Measurements from ENCODE around the gene TMEM238. TPM values are rescaled to one million over a fixed set of nuclear protein-coding genes. Genes with fewer than 3 reads are reported as not detected.

Gene TMEM238
- polyA plus RNA-seq, 6 donors from 2014 or later, result 0.29 to 0.90 (median 0.40) TPM; not detected in 2

DNA sequence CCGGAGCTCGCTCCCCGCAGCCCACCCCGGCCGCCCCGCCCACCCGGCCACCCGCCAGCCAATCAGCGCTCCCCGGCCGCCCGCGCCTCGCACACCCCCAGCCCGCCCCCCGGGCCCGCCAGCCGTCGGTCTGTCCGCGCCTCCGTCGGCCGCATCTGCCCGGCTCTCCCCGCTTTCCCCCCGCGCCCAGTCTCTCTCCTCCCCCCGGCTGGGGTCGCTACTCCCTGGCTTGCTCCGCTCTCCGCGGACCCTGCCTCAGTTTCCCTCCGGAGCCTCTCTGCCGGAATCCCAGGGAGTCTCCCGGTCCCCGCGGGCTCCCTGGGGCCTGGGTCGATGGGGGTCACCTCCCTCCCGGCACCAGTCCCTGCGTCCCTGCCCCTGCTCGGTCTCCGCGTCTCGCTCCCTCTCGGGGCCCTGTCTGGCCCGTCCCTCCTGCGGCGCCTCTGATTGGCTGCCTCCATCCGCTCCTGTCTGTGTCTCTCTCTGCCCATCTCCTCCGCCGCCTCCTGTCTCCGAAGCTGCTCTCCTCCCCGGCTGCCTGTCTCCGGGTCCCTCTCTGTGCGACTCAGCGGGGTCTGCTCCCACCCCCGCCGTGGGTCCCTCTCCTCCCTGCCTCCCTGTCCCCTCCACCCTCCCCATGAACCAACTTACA, 14.3 kb downstream of the TMEM238 start:
- DNase-seq (no peak), ATAC-seq (ENCODE audit: low read depth in 2 of 2) (peak; percentile 48 to 55)
- peaks cover 23 to 79% (median 52%) of the 10 kb centered on the region in 3 donors for H3K27me3 Mint-ChIP-seq
- H3K36me3 Mint-ChIP-seq, result peaks cover 0 to 25% of the 10 kb centered on the region in 2 donors
- peaks cover 9 to 20% (median 17%) of the 10 kb centered on the region in 3 donors for H3K4me1 Mint-ChIP-seq
- H3K27ac Mint-ChIP-seq, result peak overlapping the region in 2 of 6 donors; percentile 47 to 88
- H3K9me3 Mint-ChIP-seq, result peaks cover 0 to 6% (median 0%) of the 10 kb centered on the region in 7 donors
- peak overlapping the region in 7 of 8 donors; percentile 72 to 88 (median 80) for H3K4me3 Mint-ChIP-seq

GRCh38 chr19:55368701-55369563, 15.2 kb downstream of the TMEM238 start:
- H3K9me3 Mint-ChIP-seq, result peaks cover 0 to 6% (median 0%) of the 10 kb centered on the region in 7 donors
- peaks cover 9 to 19% (median 16%) of the 10 kb centered on the region in 3 donors for H3K4me1 Mint-ChIP-seq
- DNase-seq, result peak; percentile 35
- peaks cover 0 to 24% of the 10 kb centered on the region in 2 donors for H3K36me3 Mint-ChIP-seq
- ATAC-seq (ENCODE audit: low read depth in 2 of 2), result peak; percentile 61 to 64
- H3K4me3 Mint-ChIP-seq, result peak overlapping the region in 7 of 8 donors; percentile 35 to 81 (median 42)
- H3K27me3 Mint-ChIP-seq, result peaks cover 23 to 78% (median 49%) of the 10 kb centered on the region in 3 donors
- H3K27ac Mint-ChIP-seq, result peak overlapping the region in 1 of 6 donors; percentile 22

- no peak for ATAC-seq (ENCODE audit: low read depth in 2 of 2)
Measured at GRCh38 chr19:55368106-55368505, 16.0 kb downstream of the TMEM238 start.

GRCh38 chr19:55366790-55367189, 17.3 kb downstream of the TMEM238 start:
- no peak for DNase-seq

More at GRCh38 chr19:55368106-55368505, 16.0 kb downstream of the TMEM238 start:
- Mint-ChIP-seq H3K27me3 (peaks cover 20 to 74% (median 41%) of the 10 kb centered on the region in 3 donors), H3K36me3 (peaks cover 0 to 18% of the 10 kb centered on the region in 2 donors), H3K27ac (no peak overlapping the region), H3K4me1 (peaks cover 9 to 14% (median 11%) of the 10 kb centered on the region in 3 donors), H3K9me3 (peaks cover 0 to 6% (median 0%) of the 10 kb centered on the region in 7 donors), H3K4me3 (peak overlapping the region in 4 of 8 donors; percentile 1 to 50 (median 36))
- DNase-seq, result no peak

DNA sequence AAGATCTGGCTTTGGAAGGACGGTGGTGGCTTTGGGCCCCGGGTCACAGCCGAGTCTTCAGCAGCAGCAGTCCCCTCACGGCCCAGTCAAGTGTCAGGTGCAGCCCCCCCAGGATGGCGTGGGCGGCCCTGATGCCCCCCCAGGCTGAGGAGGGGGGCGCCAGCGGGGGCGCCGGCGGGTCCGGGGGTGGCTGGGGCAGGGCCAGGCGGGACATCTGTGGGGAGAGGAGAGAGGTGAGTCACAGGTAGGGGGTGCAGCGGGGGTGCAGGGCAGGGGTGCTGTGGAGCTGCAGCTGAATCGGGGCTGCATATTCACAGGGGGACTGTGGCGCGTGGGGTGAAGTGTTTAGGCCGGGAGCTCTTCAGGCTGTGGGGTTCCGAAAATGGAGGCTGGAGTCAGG, 18.1 kb downstream of the TMEM238 start:
- no peak for DNase-seq
- H3K4me1 Mint-ChIP-seq, result peaks cover 6 to 9% (median 6%) of the 10 kb centered on the region in 3 donors
- peaks cover 12 to 59% (median 25%) of the 10 kb centered on the region in 3 donors for H3K27me3 Mint-ChIP-seq
- peaks cover 0 to 4% (median 0%) of the 10 kb centered on the region in 7 donors for H3K9me3 Mint-ChIP-seq
- no peak overlapping the region for H3K4me3 Mint-ChIP-seq
- no peak for ATAC-seq (ENCODE audit: low read depth in 2 of 2)
- H3K36me3 Mint-ChIP-seq, result peaks cover 0 to 14% of the 10 kb centered on the region in 2 donors
- H3K27ac Mint-ChIP-seq, result no peak overlapping the region

More at GRCh38 chr19:55366790-55367189, 17.3 kb downstream of the TMEM238 start:
- Mint-ChIP-seq H3K4me3 (peak overlapping the region in 1 of 8 donors; percentile 63), H3K4me1 (peaks cover 6 to 10% (median 6%) of the 10 kb centered on the region in 3 donors), H3K36me3 (peaks cover 0 to 18% of the 10 kb centered on the region in 2 donors), H3K27ac (no peak overlapping the region), H3K9me3 (peaks cover 0 to 6% (median 0%) of the 10 kb centered on the region in 7 donors), H3K27me3 (peaks cover 15 to 64% (median 33%) of the 10 kb centered on the region in 3 donors)
- ATAC-seq (ENCODE audit: low read depth in 2 of 2), result no peak

- Mint-ChIP-seq H3K27ac (no peak overlapping the region), H3K9me3 (no peaks in the 10 kb centered on the region), H3K4me3 (no peak overlapping the region), H3K4me1 (peaks cover 3 to 6% (median 5%) of the 10 kb centered on the region in 3 donors), H3K36me3 (peaks cover 0 to 7% of the 10 kb centered on the region in 2 donors), H3K27me3 (peaks cover 7 to 55% (median 17%) of the 10 kb centered on the region in 3 donors)
- ATAC-seq (ENCODE audit: low read depth in 2 of 2) (no peak), DNase-seq (no peak)
Measured at GRCh38 chr19:55365245-55365644, 18.8 kb downstream of the TMEM238 start.

GRCh38 chr19:55362990-55363716, 20.9 kb downstream of the TMEM238 start, which contains the start of gene GARIN5B:
GARIN5B (minus strand) TSS chr19:55363260; CDS start chr19:55363066, 194 bp downstream.
- Mint-ChIP-seq H3K27me3 (peaks cover 7 to 46% (median 13%) of the 10 kb centered on the region in 3 donors), H3K4me1 (no peaks in the 10 kb centered on the region), H3K4me3 (no peak within 1 kb of the TSS), H3K9me3 (no peaks in the 10 kb centered on the region), H3K36me3 (no peaks in the 10 kb centered on the region), H3K27ac (peak within 1 kb of the TSS in 1 of 6 donors; percentile 30)
- ATAC-seq (ENCODE audit: low read depth in 2 of 2) (no peak), DNase-seq (no peak)

DNA sequence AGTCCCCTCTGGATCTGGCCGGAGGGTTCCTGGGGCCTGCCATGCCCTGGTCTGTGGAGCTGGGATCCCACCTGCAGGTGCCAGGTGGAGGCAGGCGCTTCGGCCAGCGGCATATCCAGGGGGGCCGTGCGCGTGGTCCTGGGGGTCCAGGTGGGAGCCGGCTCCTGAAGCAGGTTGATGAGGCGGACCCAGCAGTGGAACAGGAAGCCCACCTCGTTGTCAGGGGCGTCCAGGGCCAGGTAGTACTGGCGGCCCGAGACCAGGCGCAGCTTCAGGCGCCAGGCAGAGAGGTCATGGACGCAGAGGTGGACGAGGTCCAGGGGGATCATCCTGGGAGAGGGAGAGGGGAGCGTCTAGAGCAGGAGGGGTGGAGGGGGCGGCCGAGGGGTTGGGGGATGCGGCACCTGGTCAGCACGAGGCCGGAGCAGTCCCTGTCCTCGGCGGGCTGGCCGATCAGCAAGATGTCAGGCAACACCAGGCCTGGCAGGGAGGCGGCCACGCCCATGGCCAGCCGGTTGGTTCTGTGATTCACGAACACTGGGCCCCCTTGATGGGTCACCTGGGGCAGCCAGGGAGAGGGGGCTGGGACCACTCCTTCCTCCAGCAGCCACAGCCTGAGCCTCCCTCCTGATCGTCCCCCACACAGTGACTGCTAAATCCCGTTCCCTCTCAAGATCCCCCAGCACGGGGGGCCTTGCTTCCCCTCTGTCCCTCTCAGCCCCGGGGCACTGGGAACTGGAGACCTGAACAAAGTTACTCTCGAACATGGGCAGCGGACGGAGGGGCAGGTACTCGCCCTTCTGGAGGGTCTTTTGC, 21.7 kb downstream of the TMEM238 start:
- Mint-ChIP-seq H3K27me3 (peaks cover 8 to 46% (median 20%) of the 10 kb centered on the region in 3 donors), H3K4me3 (no peak overlapping the region), H3K27ac (no peak overlapping the region), H3K36me3 (no peaks in the 10 kb centered on the region), H3K4me1 (peaks cover 0 to under 1% (median 0%) of the 10 kb centered on the region in 3 donors), H3K9me3 (no peaks in the 10 kb centered on the region)
- DNase-seq (no peak), ATAC-seq (ENCODE audit: low read depth in 2 of 2) (no peak)

DNA sequence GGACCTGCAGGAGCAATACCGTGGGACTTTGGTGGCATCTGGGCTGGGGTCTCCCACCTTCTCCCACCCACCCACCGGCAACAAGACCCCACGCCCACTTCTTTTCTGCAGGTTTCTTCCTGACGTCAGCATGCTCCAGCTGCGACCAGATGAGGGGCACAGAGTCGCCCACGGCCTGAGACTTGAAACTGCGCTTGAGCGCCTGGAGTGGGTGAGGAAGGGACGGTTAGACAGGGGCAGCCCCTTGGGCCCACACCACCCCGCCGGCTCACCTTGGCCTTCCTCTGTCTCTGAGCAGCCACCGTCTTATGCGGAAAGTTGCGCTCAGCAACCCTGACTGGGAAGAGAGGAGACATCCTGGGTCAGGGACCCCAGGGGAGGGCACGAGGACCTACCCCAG, 23.2 kb downstream of the TMEM238 start:
- ATAC-seq (ENCODE audit: low read depth in 2 of 2), result no peak
- no peaks in the 10 kb centered on the region for H3K36me3 Mint-ChIP-seq
- peaks cover 9 to 45% (median 18%) of the 10 kb centered on the region in 3 donors for H3K27me3 Mint-ChIP-seq
- H3K4me1 Mint-ChIP-seq, result peaks cover 0 to 4% (median 0%) of the 10 kb centered on the region in 3 donors
- no peaks in the 10 kb centered on the region for H3K9me3 Mint-ChIP-seq
- H3K4me3 Mint-ChIP-seq, result no peak overlapping the region
- H3K27ac Mint-ChIP-seq, result no peak overlapping the region
- no peak for DNase-seq

DNA sequence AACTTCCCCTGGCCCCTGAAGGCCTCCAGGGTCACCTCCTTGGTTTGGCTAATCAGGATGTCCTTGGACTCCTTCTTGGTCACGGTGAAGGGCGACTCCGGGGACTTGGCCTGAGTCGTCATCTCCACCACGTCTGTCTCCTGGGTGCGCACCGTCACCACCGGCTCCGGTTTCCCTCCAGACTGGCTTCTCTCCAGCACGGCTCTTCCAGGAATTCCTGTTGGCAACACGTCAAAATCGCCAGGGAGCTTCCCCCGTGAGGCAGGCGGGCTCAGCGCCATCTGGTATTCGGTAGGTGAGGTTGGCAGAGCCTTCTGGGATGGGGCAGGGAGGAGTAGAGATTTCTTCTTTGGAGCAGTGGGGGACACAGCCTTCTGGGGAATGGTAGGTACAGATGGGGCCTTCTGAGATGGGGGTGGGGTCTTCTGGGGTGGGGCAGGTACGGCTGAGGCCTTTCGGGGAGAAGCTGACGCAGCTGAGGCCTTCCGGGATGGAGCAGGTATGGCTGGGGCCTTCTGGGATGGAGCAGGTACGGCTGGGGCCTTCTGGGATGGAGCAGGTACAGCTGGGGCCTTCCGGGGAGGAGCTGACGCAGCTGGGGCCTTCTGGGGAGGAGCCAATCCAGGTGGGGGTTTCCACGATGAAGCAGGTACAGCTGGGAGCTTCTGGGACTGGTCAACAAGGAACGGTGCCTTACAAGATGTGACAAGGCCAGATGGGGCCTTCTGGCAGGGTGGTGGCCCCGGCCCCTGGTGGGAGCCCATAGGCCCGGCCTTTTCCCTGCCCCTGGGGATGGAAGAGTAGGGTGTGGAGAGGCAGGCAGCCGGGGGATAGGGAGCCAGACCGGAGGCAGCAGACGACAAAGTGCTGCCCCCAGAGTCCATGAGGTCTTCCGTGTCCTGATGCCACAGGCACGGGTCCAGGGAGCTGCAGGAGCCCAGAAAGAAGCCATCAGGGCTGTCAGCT, 24.9 kb downstream of the TMEM238 start:
- DNase-seq (no peak), ATAC-seq (ENCODE audit: low read depth in 2 of 2) (no peak)
- Mint-ChIP-seq H3K4me3 (peak overlapping the region in 1 of 8 donors; percentile 22), H3K4me1 (peaks cover 0 to 9% (median 4%) of the 10 kb centered on the region in 3 donors), H3K27me3 (peaks cover 12 to 47% (median 23%) of the 10 kb centered on the region in 3 donors), H3K36me3 (no peaks in the 10 kb centered on the region), H3K27ac (no peak overlapping the region), H3K9me3 (peaks cover 0 to 2% (median 0%) of the 10 kb centered on the region in 7 donors)

DNA sequence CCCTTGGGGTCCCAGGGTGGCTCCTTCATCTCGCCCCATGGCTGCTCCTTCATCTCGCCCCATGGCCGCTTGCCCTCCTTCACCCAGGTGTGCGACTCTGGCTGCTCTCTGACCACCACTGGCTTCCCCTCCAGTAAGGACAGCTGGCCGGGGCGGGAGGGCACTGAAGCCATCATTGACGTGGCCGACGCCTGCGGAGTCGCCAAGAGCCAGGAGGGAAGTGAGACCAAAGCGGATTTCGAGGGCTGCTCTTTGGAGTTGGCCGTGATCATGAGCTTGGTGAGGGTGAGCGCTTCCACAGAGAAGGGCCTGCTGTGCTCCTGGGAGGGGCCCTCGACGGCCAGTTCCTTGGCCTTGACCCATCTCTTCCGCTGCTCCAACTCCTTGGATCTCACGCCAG, 25.6 kb downstream of the TMEM238 start:
- peaks cover 3 to 12% (median 9%) of the 10 kb centered on the region in 3 donors for H3K4me1 Mint-ChIP-seq
- DNase-seq (no peak), ATAC-seq (ENCODE audit: low read depth in 2 of 2) (no peak)
- H3K9me3 Mint-ChIP-seq, result peaks cover 0 to 2% (median 0%) of the 10 kb centered on the region in 7 donors
- no peak overlapping the region for H3K27ac Mint-ChIP-seq
- peaks cover 14 to 49% (median 23%) of the 10 kb centered on the region in 3 donors for H3K27me3 Mint-ChIP-seq
- no peak overlapping the region for H3K4me3 Mint-ChIP-seq
- no peaks in the 10 kb centered on the region for H3K36me3 Mint-ChIP-seq

Data from naive B cell (primary cell).